Activated naive CD8-positive, alpha-beta T cell treated with anti-CD3 and anti-CD28 coated beads for 36 hours (primary cell): ENCODE data around the gene RAB31. TPM values are rescaled to one million over a fixed set of nuclear protein-coding genes. Genes with fewer than 3 reads are reported as not detected.
"Not testable (repeated sequence)": the region's sequence is repeated elsewhere in the genome, so short reads cannot be mapped to it uniquely, and the experiment has no call there.

Experiments used
- DNase-seq: peaks from one replicate; pipeline ENCODE4 v3.0.0; 2021
- H3K27ac Mint-ChIP-seq: one replicate; pipeline ENCODE4 v1.8.0; 2022; ENCODE audit warnings: mild to moderate bottlenecking, moderate library complexity, mixed read lengths
- H3K27me3 Mint-ChIP-seq: one replicate; pipeline ENCODE4 v1.8.0; 2022; ENCODE audit warnings: mild to moderate bottlenecking, mixed read lengths
- H3K36me3 Mint-ChIP-seq: one replicate; pipeline ENCODE4 v1.8.0; 2021; ENCODE audit warnings: mild to moderate bottlenecking, mixed read lengths
- H3K4me1 Mint-ChIP-seq: one replicate; pipeline ENCODE4 v1.8.0; 2021; ENCODE audit warnings: mixed read lengths
- H3K4me3 Mint-ChIP-seq: one replicate; pipeline ENCODE4 v1.8.0; 2022; ENCODE audit warnings: mild to moderate bottlenecking, moderate library complexity, mixed read lengths
- H3K9me3 Mint-ChIP-seq: one replicate; pipeline ENCODE4 v1.8.0; 2022; ENCODE audit warnings: mixed read lengths
- total RNA-seq, 2 experiments: library from RNA; stranded (reverse); gene quantifications; one replicate each; pipeline ENCODE4 v1.2.3, GENCODE V29; 2021

RAB31 gene
- total RNA-seq, 2 experiments from 2014 or later = 0.70 to 0.78 TPM

DNA sequence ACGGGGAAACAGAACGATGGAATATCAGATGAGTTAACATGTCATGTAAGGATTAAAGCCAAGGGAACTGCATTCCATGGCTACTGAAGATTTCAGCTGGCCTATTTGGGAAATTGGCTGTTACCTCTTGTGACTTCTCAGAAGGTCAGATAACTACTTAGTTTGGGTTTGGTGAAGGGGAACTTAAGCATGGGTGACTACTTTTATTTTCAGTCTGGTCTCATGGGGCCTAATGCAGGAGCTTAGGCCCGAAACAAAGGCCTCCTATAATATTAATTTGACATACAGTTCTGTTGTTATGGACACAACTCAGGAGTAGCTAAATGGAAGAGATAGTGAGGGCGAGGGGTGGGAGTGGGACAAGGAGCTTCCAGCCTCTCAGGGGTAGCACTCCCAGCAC lies 133.7 kb downstream of the RAB31 start:
- Mint-ChIP-seq H3K9me3 (no peaks in the 10 kb centered on the region), H3K4me1 (no peaks in the 10 kb centered on the region), H3K27ac (no peak overlapping the region), H3K27me3 (peaks cover under 1% of the 10 kb centered on the region), H3K4me3 (no peak overlapping the region), H3K36me3 (no peaks in the 10 kb centered on the region)
- DNase-seq = no peak

DNA sequence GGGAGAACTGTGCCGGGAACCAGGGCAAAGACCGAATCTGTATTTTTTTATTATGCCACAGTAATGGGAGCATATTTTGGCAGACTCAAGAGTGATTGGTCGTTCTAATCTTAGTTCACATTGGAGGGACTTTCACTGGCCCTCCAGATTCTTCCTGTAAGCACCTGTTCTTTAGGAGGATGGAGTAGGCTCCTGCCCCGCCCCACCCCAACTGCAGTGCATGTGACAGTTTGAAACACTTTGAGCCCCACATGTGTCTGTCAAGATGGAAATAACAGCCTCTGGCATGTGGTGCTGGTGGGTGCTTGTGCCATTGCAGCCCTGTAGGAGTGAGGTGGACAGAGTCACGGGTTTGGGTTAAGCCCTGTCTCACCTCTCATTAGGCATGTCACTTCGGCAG lies 134.3 kb downstream of the RAB31 start:
- peaks cover 6% of the 10 kb centered on the region for H3K27me3 Mint-ChIP-seq
- H3K4me3 Mint-ChIP-seq = no peak overlapping the region
- DNase-seq = no peak
- no peaks in the 10 kb centered on the region for H3K4me1 Mint-ChIP-seq
- no peaks in the 10 kb centered on the region for H3K9me3 Mint-ChIP-seq
- H3K36me3 Mint-ChIP-seq = no peaks in the 10 kb centered on the region
- no peak overlapping the region for H3K27ac Mint-ChIP-seq

DNA sequence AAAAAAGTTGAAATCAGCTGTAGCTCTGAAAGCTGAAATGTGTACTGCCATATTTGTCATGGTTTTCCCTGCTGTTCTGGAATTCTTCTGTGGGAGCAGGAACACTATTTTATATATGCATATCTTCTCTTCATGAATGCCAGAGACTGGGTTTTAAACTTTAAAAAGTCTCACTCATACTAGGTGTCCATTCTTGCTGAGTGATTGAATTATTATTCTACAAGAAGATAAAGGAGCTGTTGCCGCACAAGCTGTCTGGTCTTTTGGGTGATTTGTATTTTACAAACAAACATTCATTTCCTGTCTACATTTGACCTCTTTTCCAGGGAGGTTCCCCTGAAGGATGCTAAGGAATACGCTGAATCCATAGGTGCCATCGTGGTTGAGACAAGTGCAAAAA lies 137.2 kb downstream of the RAB31 start:
- Mint-ChIP-seq H3K9me3 (no peaks in the 10 kb centered on the region), H3K27ac (no peak overlapping the region), H3K36me3 (no peaks in the 10 kb centered on the region), H3K4me3 (no peak overlapping the region), H3K27me3 (peaks cover 23% of the 10 kb centered on the region), H3K4me1 (no peaks in the 10 kb centered on the region)
- no peak for DNase-seq

DNA sequence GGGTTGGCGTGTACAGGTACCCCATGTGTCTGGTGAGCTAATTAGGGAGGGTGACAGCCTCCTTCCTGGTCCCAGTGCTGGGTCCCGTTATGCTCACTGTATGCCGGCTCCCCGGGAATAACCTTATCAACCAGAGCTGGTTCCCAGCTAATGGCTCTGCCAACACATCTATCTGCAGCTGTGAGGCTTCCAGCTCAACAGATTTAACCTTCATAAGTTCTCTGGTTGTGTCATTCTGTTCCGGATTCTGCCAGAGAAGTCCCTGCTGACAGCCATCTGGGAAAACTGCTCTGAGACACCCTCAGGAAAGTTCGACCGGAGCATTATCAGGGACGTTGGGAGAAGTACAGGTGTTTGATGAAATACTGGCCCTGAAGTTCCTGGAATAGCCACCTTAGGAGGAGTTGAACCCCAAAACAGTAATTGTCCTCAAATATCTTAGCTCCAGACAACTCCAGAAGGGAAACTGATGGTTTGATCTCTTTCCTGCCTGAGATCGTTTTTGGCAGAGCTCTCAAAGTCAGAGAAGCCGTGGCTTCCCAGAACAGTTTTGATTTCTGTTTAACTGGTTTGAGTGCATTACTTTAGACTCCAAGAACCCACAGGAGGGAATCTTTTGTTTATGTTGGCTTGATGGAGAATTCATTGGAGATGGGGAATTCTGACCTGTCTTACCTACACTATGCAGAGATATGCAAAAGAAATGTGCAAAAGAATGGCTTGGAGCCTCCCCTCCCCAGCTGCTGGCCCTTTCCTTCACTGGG lies 138.2 kb downstream of the RAB31 start:
- H3K36me3 Mint-ChIP-seq = no peaks in the 10 kb centered on the region
- H3K27me3 Mint-ChIP-seq = peaks cover 23% of the 10 kb centered on the region
- no peaks in the 10 kb centered on the region for H3K4me1 Mint-ChIP-seq
- H3K4me3 Mint-ChIP-seq = no peak overlapping the region
- H3K27ac Mint-ChIP-seq = no peak overlapping the region
- no peak for DNase-seq
- no peaks in the 10 kb centered on the region for H3K9me3 Mint-ChIP-seq

DNA sequence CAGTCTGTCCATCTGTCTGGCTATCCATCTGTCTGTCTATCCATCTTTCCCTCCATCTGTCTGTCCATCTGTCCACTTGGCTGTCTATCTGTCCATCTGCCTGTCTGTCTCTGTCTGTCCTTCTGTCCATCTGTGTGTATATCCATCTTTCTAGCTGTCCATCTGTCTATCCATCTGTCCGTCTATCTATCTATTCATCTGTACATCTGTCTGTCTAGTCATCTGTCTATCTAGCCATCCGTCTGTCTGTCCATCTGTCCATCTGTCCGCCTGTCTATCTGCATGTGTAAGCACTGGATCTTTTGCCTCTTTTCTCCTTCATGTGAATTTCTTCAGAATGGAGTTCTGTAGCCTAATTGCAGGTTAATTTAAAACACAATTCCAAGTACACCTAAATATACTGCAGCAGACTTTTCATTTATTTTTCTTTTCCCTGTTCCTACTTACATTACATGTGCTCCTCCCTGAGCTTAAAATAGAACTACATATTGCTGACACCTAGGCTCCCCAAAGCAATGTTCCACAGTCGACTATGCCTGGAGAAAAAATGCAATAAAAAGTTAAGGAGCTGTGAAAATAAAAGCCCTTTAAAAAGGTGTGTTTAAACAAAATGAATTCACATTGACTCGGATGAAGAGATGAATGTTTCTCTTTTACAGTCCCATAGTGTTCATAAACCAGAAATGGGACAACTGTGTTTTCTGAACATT lies 140.2 kb downstream of the RAB31 start:
- Mint-ChIP-seq H3K9me3 (no peaks in the 10 kb centered on the region), H3K36me3 (no peaks in the 10 kb centered on the region), H3K27ac (no peak overlapping the region), H3K4me3 (no peak overlapping the region), H3K4me1 (no peaks in the 10 kb centered on the region), H3K27me3 (peaks cover 23% of the 10 kb centered on the region)
- DNase-seq = no peak

DNA sequence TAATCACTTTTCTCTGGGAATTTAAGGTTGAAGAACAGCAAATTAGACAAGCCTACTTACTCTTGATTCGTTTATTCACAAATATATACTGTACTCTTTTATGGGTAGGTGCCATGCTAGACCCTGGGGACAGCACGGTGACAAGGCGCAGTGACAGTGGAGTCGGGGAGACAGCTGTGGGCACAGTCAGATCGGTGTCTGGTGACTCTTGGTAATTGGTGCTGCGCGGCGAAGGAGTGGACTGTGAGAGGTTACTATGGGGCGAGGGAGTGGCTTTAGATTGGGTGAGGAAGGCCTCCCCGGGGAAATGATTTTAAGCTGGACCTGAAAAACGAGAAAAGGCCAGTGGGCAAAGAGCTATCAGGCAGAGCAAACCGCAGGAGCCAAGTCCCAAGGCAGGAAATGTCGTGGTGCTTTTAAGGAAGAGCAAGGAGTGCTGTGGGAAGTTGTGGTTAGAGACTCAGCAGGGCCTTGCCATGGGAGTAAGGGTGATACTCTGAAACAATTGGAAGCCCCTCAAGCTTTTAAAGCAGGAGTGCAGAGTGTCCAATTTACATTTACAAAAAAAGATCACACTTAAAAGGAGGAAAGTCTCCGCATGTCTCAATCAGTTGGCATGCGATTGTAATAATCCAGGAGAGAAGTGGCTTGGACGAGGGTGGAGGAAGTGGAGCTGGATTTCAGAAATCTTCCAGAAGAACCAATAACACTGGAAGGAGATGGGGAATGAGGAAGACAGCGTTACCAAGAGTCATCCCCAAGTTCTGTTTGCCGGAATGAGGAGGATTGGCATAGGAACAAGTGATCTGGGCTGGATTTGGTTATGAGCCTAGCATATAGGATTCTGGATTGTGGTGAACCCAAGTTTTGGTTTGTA lies 141.5 kb downstream of the RAB31 start:
- Mint-ChIP-seq H3K9me3 (no peaks in the 10 kb centered on the region), H3K36me3 (no peaks in the 10 kb centered on the region), H3K4me3 (peak overlapping the region; percentile 2), H3K27me3 (peaks cover 23% of the 10 kb centered on the region), H3K27ac (no peak overlapping the region), H3K4me1 (no peaks in the 10 kb centered on the region)
- no peak for DNase-seq

DNA sequence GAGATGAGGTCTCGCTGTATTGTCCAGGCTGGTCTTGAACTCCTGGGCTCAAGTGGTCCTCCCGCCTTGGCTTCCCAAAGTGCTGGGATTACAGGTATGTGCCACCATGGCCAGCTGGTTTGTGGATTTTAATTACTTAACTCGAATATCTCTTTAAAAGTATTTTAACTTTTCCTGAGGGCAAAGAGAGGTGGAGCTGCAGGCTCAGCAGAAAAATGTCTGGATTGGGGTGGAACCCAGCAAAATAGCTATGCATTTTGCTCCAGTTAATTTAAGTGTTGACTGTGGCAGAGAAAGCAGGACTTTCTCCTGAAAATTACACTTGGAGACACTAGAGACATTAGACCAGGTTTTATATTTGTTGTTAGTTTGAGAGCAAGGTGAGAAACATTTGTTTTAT lies 142.2 kb downstream of the RAB31 start:
- no peaks in the 10 kb centered on the region for H3K4me1 Mint-ChIP-seq
- H3K27ac Mint-ChIP-seq = no peak overlapping the region
- no peaks in the 10 kb centered on the region for H3K9me3 Mint-ChIP-seq
- H3K4me3 Mint-ChIP-seq = no peak overlapping the region
- H3K36me3 Mint-ChIP-seq = no peaks in the 10 kb centered on the region
- peaks cover 23% of the 10 kb centered on the region for H3K27me3 Mint-ChIP-seq
- DNase-seq = no peak

DNA sequence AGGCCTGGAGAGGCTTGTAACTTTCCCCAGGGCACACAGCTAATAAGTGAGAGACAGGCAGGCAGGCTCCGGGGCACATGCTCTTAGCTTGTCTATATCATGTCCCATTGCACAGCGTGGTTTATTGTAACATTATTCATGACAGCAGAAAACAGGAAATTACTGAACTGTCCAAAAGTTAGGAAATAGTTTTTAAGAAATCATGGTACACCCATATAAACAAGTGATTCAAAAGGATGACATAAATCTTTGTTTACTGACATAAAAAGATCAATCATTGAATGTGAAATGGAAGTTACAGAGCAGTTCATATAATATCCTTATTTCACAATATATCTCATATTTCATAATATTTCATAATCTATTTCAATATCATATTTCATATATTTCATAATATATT lies 143.4 kb downstream of the RAB31 start:
- H3K4me3 Mint-ChIP-seq = no peak overlapping the region
- no peaks in the 10 kb centered on the region for H3K9me3 Mint-ChIP-seq
- H3K27me3 Mint-ChIP-seq = peaks cover 30% of the 10 kb centered on the region
- no peaks in the 10 kb centered on the region for H3K36me3 Mint-ChIP-seq
- H3K4me1 Mint-ChIP-seq = no peaks in the 10 kb centered on the region
- no peak for DNase-seq
- no peak overlapping the region for H3K27ac Mint-ChIP-seq

DNA sequence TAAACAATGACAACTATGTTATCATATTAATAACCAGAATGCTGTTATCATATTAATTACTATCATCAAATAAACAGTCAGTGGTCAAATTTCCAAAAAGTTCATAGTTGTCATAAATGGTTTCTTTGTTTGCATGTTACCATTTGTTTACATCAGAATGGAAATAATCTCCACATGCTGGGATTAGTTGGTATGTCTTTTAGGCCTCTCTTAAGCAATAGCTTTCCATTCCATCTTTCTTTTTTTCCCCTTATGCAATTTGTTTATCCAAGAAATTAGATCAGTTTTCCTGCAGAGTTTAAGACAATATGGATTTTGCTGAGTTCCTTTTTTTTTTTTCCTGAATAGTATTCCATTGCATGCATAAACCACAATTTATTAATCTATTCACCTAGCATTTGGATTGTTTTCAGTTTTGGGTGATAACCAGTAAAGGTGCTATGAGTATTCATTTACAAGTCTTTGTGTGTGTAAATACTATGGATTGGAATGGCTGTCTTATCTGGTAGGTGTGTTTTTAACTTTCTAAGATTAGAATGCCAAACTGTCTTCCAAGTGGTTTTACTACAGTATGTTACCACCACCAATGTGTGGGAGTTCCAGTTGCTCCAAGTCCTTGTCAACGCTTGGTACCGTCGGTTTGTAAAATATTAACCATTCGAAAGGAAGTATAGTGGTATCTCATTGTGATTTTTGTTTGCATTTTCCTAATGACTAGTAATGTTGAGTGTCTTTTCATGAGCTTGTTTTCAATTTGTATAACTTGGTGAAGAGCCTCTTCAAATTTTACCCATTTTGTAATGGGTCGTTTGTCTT lies 144.4 kb downstream of the RAB31 start:
- no peaks in the 10 kb centered on the region for H3K4me1 Mint-ChIP-seq
- no peak overlapping the region for H3K4me3 Mint-ChIP-seq
- peaks cover 24% of the 10 kb centered on the region for H3K27me3 Mint-ChIP-seq
- no peak overlapping the region for H3K27ac Mint-ChIP-seq
- DNase-seq = no peak
- no peaks in the 10 kb centered on the region for H3K36me3 Mint-ChIP-seq
- H3K9me3 Mint-ChIP-seq = no peaks in the 10 kb centered on the region

DNA sequence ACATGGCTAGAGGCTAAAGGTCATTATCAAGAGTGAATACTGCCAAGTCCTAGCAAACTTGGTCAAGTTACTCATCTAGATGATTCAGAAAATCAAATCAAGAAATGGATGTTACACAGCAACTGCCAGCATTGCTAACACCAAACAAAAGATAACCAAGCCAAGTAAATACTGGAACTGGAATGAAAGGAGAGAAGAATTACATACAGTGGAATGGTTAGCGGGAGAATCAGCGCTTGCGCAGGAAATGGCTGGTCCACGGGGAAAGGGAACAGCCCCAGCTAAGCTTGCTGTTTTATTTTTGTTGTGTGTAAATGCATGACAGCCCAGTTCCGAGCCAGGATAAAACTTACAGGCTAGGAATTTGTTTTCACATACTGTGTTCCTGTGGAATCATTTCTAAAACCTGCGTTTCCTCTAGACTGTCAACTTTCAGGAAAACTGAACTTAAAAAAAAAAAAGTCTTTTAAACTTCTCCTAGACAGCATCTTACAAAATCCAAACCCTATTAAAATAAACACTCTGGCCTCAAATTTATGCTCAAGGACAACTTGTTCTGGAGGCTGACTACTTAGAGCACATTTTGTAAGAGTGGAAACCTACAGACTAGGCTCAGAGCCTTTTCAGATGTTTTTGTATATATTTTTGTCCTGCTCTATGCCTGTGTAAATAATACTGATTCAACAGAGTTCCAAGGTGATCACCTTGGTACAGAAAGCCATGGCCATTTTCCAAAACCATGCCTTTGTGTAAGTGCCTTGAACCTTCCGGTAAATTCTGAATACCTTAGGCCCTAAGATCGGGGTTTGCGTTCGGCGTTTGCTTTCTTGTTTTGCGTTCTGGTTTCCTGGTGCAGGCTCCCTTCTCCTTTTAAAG lies 146.9 kb downstream of the RAB31 start:
- Mint-ChIP-seq H3K27ac (no peak overlapping the region), H3K27me3 (peaks cover 7% of the 10 kb centered on the region), H3K36me3 (no peaks in the 10 kb centered on the region), H3K4me1 (no peaks in the 10 kb centered on the region), H3K9me3 (no peaks in the 10 kb centered on the region), H3K4me3 (no peak overlapping the region)
- no peak for DNase-seq

DNA sequence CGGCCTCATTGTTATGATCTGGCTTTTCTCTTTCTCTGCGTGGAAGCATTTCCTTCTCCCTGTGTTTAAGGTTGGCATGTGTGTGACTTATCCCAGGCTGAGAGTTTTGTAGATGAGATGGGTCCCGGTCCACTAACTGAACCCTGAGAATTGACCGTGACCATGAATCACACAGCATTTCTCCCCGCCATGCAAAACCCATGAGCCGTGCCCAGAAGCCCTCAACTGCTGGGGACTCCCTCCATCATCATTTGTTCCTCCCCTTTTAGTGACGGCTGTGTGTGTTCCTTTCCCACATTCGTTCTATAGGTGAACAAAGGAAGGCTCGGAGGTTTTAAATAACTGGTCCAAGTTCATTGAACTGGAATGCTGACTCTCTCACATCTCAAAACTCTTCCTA lies 147.6 kb downstream of the RAB31 start:
- H3K4me3 Mint-ChIP-seq = no peak overlapping the region
- H3K27me3 Mint-ChIP-seq = peaks cover 7% of the 10 kb centered on the region
- no peaks in the 10 kb centered on the region for H3K9me3 Mint-ChIP-seq
- no peak overlapping the region for H3K27ac Mint-ChIP-seq
- H3K36me3 Mint-ChIP-seq = no peaks in the 10 kb centered on the region
- no peaks in the 10 kb centered on the region for H3K4me1 Mint-ChIP-seq
- no peak for DNase-seq

DNA sequence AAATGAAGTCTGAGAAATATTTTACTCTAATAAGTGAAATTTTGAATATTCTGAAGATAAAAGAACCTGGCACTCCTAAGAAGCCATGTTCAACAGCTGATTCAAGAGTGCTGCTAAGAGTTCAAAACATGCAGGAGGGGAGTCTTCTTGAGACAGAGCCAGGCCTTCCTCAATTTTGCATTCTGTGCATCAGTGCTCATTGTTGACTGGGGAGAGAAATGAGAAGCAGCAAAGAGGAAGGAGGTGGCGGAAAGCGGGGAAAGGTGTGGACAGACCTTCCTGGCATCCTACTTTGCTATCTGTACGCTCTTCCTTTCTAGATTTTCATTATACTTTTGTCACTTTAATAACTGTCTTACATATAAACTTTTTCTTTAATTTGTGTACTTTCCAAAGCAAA lies 148.0 kb downstream of the RAB31 start:
- DNase-seq = no peak
- H3K9me3 Mint-ChIP-seq = no peaks in the 10 kb centered on the region
- peaks cover 7% of the 10 kb centered on the region for H3K27me3 Mint-ChIP-seq
- H3K4me3 Mint-ChIP-seq = no peak overlapping the region
- H3K4me1 Mint-ChIP-seq = peaks cover 1% of the 10 kb centered on the region
- no peak overlapping the region for H3K27ac Mint-ChIP-seq
- no peaks in the 10 kb centered on the region for H3K36me3 Mint-ChIP-seq

DNA sequence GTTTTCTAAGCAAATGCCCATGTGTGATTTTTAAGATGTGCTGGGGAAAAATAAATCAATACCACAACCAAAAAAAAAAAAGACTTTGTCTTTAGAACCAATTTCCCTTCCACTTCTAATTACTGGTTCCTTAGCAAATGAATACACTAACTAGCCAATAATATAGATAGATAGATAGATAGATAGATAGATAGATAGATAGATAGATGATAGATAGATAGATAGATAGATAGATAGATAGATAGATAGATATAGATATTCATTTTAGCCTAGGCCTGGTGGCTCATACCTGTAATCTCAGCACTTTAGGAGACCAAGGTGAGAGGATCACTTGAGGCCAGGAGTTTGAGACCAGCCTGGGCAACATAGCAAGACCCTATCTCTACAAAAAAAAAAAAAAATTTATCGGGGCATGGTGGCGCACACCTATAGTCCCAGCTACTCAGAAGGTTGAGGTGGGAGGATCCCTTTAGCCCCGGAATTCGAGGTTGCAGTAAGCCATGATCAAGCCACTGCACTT lies 149.4 kb downstream of the RAB31 start:
- H3K27me3 Mint-ChIP-seq, H3K27ac Mint-ChIP-seq, H3K4me3 Mint-ChIP-seq, DNase-seq, H3K9me3 Mint-ChIP-seq, H3K36me3 Mint-ChIP-seq: not testable (repeated sequence)
- H3K4me1 Mint-ChIP-seq = peaks cover 11% of the 10 kb centered on the region

DNA sequence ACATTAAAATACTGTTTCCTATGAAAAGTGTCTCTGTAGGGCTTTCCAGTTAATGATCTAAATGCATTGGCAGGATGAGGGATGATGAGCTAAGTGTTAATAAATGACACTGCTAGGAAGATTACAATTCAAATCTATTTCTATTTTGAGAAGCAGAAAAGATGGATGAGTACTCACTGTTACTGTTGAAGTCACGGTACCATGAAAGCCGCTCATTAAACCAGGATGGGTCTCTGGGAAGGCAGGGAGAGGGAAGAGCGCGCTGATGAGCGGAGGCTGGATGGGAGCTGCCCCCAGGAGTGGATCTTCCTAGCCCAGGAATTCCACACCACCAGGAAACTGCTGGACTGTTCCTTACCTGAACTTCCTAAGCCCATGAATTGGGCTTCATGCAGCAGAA lies 150.5 kb downstream of the RAB31 start:
- H3K4me1 Mint-ChIP-seq = peaks cover 12% of the 10 kb centered on the region
- H3K9me3 Mint-ChIP-seq = no peaks in the 10 kb centered on the region
- no peak overlapping the region for H3K4me3 Mint-ChIP-seq
- peaks cover 7% of the 10 kb centered on the region for H3K27me3 Mint-ChIP-seq
- no peak overlapping the region for H3K27ac Mint-ChIP-seq
- no peak for DNase-seq
- no peaks in the 10 kb centered on the region for H3K36me3 Mint-ChIP-seq
